ENCODE measurements around the gene STRAP.

The STRAP gene, protein sequence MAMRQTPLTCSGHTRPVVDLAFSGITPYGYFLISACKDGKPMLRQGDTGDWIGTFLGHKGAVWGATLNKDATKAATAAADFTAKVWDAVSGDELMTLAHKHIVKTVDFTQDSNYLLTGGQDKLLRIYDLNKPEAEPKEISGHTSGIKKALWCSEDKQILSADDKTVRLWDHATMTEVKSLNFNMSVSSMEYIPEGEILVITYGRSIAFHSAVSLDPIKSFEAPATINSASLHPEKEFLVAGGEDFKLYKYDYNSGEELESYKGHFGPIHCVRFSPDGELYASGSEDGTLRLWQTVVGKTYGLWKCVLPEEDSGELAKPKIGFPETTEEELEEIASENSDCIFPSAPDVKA

DNA sequence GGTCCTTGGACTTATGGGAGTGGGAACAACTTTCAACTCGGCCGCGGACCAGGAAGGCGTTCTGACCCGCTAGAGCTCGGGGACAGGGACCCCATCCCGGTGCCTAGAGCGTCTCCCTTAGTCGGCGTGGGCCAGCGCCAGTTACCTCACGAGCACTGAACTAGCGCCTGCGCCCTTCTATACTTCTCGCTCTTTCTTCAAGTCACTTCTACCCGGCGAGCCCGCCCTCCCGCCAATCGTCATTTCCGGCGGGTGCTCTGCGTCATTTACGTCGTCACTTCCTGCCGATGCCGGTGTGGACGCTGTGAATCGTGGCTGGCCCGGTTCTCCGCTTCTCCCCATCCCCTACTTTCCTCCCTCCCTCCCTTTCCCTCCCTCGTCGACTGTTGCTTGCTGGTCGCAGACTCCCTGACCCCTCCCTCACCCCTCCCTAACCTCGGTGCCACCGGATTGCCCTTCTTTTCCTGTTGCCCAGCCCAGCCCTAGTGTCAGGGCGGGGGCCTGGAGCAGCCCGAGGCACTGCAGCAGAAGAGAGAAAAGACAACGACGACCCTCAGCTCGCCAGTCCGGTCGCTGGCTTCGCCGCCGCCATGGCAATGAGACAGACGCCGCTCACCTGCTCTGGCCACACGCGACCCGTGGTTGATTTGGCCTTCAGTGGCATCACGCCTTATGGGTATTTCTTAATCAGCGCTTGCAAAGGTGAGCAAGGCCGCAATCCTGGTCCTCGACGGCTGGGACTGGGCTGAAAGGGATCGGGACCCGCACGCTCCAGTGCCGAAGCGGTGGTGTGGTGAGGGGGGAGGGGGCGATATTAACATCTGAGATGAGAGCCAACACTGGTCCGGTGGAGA, at the start of gene STRAP:
Gene STRAP, plus strand, starts transcription at position 270 of the 854 bp plus-strand sequence. Its CDS starts 321 bp downstream, at position 591.
- DNase-seq (ENCODE audit: low spot score) = peak; percentile 99

DNA sequence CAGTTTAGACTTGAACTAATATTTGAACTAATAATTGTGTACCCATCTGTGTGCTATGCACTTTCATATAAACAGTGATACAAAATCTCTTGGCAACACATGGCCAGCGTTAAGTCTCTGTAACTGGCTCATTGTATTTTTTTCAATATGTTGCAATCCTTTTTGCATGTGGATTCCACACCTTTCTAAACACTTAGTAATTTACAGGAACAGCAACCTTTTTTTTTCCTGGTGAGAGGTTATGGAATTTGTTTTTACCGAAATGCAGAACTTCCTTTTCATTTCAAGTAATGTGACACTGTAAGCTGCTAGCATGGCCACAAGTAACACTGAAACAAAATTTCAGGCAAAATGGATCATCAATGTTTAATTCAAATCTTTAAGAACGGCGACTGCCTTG, 47.6 kb upstream of the STRAP start:
- DNase-seq (ENCODE audit: low spot score) = no peak

DNA sequence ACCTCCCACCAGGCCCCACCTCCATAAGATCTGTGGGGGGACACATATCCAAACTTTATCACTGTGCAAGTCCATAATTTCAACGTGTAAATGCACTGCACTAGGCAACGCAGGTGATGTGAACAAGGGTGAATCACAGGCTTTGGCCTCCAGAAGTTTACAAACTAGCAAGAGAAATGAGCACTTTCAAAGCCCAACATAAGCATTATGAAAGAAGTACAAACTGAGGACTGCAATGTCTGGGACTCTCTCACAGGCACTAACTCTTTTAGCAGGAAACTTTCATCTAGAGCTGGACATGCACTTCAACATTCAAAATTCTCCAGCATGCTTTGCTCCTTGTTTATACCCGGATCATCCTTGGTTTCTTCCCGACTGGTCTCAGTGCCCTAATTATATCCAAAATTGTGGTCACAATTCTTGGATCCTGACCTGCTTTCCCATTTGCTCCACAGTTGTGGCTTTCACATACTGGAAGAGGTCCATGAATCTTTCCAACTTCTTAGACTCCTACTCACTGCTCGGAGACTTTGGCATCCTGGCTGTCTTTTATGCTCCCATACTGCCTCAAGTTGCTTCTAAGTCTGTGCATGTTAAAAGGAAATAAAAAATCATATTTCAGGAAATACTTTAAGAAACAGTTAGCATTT, 44.9 kb upstream of the STRAP start:
- no peak for DNase-seq (ENCODE audit: low spot score)

DNA sequence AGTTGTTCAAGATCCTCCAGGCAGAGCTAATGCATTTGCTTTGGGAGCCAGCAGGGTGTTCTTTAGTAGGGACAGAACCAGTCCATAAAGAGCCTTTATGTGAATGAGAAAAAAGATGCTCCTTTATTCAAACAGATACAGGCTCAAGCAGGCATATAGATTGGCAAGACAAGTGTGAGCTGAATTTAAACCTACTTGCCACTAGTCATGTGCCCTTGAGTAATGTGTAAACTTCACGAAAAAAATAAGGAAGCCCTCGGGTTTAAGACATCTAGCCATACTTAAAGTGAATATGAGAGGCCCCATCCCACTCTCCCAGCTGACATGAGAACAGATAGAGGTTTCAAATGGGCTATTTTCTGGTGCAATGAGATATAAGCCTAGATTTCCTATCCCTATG, 43.1 kb upstream of the STRAP start:
- no peak for DNase-seq (ENCODE audit: low spot score)

DNA sequence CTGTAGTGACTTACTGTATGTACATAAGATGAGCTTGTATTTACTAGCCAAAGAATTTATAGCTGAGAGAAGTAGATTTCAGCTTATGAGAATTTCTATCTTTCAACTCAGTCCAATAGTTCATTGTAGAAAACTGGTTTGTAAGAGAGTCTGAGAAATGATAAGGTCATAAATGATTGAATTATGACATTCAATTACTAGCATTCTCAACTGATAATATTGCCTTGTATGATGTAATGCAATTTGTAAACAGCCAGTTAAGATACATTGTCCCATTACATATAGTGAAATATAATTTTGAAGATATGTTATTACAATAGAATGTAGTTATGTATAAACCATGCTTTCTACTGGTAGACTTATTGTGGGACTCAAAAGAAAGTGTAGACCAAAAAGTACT, 42.5 kb upstream of the STRAP start:
- DNase-seq (ENCODE audit: low spot score) = no peak

DNA sequence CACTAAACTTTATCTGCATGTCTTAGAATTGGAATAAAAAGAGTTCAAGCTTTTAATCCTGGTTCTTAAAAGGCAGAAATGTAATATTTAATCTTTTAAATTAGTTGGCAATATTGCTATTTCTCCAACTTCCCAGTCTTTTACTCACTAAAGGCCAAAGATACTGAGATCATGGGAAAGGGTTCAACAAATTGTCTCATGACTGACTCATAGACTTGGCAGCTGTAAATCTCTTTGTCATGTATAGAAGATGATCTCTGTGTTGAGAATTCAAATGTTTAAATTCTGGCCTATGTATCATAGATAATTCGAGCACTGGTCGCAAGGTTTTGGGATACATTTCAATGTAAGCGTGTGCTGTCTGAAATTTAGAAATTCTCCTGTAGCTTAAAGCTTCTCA, 40.1 kb upstream of the STRAP start:
- no peak for DNase-seq (ENCODE audit: low spot score)

DNA sequence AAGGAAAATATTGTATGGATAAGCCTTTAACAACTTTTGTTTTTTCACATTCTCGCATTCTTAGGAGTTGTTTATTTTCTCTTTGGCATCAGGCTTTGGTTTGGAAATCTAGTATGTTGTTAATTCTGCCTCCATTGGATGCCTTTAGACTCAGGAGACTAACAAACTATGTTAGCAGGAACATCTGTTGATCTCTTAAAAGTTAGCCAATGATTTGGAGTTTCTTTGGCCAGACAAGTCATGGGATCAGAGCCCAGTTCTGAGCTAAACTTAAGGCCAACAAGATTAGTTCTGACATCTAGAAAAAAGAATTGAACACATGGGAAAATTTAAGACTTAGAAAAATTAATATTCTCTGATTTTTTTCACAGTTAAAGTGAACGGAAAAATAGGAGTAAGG, 35.3 kb upstream of the STRAP start:
- no peak for DNase-seq (ENCODE audit: low spot score)

DNA sequence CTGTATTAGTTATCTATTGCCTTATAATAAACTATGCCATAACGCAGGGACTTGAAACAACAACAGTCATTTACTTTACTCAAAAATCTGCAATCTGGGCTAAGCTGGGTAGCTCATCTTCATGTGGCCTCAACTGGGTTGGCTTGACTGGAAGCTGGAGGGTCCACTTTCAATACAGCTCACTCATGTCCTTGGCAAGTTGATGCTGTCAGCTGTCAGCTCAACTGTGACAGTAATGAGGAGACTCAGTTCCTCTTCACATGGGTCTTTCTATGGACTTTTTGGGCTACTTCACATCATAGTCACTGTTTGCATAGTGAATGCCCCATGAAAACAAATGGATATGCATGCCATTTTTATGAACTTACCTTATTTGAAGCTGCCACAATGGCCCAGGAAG, 33.6 kb upstream of the STRAP start:
- no peak for DNase-seq (ENCODE audit: low spot score)

DNA sequence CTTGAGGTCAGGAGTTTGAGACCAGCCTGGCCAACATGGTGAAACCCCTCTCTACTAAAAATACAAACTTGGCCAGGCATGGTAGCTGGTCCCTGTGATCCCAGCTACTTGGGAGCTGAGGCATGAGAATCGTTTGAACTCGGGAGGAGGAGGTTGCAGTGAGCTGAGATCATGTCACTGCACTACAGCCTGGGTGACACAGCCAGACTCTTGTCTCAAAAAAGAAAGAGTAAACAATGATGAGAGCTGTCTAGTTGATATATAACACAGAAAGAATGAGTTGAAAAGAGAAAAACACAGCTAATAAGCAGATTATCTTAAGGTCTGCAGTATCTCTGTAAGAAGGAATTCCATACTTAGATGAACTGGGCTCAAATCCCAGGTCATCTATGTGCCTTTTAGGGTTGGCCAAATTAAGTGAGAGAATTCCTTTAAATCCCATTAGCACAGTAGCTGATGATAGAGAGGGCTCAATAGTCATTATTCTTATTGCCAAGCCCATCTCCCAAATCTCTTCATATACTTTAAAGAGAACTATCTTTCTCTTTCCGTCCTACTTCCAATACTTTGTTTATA, 31.1 kb upstream of the STRAP start:
- DNase-seq (ENCODE audit: low spot score) = no peak

DNA sequence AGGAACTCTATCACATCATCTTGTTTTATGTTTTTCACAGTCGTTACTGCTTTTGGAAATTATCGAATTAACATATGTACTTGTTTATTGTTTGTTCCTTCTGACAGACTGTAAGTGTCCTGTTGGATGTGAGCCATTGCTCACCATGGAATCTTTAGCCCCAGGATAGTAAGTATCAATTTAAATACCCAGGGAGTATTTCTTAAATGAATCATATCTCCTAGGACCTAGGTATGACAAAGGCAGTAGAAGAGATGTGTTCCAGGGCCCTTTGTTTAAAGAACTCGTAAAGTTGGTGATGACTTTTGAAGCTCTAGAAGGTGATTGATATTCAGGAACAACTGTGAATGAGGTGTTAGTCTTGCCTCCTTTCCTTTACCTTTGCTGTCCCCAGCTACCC, 30.3 kb upstream of the STRAP start:
- no peak for DNase-seq (ENCODE audit: low spot score)

DNA sequence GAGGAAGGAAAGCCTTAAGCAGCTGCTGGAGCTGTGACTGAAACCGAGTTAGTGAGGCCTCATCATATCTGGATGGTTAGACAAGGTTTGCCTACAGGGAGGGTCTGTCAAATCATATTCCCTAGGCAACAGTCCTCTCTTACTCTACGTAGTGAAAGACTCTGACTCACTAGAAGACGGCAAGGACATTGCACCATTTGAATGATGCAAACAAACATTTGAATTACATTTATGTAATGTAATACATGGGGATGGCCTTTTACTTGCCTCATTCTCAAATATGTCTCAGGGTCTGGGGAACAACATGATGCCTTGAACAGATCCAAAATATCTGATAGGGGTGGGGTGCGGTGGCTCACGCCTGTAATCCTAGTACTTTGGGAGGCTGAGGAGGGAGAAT, 29.8 kb upstream of the STRAP start:
- DNase-seq (ENCODE audit: low spot score) = no peak

DNA sequence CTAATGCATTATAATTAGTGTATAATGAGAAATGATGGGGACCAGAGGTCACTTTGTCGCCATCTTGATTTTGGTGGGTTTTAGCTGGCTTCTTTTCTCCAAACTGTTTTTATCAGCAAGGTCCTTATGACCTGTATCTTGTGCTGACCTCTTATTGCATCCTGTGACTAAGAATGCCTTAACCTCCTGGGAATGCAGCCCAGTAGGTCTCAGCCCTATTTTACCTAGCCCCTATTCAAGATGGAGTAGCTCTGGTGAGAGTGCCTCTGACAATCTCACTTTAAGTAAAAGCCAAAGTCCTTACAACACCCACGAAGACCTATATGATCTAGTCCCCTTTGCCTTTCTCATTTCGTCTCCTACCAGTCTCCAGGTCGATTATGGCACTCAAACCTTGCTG, 28.3 kb upstream of the STRAP start:
- DNase-seq (ENCODE audit: low spot score) = no peak

DNA sequence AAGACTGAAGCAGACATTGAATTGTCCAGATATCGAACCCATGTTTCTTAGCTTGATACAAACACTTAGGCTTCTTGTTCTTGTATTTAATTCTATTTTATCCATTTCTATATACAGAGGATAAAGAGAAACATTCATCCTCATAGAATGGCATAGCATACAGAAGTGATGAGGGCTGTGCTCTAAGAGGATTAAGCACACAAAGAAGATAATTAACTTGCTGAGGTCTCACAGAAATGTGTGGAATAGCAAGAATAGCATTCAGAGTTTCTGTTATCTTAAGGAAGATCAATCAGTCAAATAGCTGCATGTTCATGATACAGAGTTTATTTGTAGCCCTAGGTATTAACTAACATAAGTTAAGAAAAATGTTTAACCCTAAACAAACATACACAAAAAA, 27.3 kb upstream of the STRAP start:
- DNase-seq (ENCODE audit: low spot score) = no peak

DNA sequence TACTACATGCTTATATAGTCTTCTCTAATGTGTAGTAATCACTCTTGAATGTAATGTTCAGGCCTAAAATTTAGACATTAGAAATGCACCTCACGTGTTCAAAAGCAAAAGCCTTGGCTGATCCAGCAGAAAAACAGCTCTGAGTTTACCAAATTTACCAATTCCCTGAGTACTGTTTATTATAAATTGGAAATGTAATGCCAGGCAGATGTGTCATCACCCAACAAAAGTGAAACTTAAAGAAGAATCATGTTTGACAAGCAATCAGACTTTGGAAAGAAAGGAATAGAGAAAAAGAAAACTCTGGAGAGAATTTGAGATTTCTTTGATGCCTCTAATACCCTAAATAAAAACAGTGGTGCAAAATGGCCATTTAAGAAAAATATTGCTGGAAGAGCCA, 26.5 kb upstream of the STRAP start:
- DNase-seq (ENCODE audit: low spot score) = no peak

DNA sequence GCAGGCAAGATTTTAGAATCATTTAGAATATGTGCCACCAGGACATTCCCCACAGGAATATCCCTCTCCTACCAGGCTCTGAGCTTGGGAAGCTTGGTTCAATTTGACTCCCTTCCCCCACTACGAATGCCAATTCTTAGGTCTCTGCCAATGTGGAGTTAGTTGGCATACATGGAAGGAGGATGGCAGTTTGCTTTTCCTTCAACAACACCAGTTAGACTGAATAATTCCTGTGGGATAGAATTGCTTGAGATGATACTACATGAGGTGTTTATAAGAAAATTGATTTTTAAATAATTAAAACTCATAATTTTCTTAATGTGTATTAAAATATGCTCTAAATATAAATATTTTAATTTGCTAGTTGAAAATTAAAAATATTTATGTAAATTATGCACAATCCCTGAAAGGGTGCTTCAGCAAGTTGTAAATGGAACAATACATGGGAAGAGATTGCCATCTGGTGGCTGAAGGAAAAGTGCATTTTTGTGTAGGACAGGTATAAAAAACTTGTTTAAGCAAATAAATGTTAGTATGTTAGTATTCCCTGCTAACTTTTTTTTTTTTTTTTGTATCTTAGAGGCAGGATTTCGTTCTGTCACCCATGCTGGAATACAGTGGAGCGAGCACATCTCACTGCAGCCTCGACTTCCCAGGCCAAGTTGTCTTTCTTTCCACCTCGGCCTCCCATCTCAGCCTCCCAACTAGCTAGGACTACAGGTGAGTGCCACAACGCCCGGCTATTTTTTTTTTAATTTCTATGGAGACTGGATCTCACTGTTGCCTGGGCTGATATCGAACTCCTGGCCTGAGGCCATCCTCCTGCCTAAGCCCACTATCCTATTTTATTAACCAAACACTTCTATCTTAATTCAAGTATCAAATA, 25.8 kb upstream of the STRAP start:
- DNase-seq (ENCODE audit: low spot score) = peak; percentile 82

DNA sequence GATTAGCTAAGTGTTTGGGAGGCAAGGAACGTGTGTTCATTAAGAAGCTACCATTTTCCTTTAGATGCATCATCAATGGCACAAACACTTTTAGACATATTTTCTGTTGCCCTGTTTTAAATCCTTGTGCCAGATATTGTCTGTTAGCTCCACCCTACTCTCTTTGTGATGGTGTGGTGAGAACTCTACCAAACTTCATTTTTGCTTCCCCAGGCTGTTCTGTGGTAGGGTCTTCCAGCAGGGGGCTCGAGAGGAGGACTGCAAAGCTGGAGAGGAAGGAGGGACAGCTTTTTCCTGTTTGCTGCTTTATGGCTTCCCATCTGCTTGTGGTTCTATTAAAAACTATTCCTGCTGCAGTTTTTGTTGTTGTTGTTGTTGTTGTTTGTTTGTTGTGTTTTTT, 23.8 kb upstream of the STRAP start:
- DNase-seq (ENCODE audit: low spot score) = peak; percentile 27

DNA sequence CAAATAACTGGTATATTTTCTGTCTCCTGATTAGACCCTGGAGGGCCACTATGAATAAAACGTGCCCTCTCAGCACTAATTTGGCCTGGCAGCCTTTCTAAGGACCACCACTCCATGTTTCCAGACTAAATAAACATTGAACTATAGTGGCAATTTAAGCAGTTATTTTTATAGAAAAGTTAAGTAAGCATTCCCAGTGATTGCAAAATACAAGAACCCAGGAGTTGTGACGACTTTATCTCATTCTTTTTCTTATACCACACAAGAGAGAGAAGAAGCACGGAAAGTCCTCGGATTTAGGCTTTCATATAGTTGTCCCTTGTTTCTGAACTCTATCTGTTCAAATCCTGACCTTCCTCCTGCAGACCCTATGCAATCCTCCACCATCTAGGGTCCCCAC, 23.1 kb upstream of the STRAP start:
- no peak for DNase-seq (ENCODE audit: low spot score)

DNA sequence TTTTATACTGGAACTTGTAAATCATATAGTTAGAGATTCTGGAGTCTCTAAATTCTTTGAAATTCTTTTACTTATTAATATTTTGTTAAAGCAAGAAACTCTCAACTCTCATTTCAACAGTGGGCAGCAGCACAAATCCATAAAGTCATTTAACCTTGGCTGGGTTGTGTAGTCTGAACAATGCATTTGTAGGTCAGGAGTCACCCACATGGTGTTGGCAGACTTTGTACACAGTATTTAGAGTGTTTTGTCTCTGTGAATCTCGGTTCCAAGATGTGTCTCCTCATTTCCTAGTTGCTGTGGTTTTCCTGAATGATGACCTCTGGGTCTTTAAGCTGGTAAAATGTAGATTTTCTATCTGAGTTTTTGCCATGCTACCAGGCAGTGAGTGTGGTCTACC, 20.8 kb upstream of the STRAP start:
- DNase-seq (ENCODE audit: low spot score) = no peak

DNA sequence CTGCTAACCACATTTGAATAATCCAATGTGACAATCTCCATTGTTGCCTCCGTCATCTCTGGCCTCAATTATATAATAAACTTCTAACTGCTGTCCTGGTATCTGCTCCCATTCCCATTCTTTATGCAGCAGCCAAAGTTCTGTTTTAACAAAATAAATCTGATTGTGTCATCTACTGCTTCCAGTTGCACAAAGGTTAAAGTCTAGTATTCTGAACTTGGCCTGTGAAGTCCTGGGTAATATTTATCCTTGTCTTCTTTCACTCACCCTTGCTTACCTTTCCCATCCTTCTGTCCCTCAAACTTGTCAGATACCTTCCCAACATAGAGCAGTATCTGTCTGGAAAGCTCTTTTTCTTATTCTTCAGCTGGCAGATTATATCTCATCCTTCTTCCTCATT, 19.3 kb upstream of the STRAP start:
- no peak for DNase-seq (ENCODE audit: low spot score)

DNA sequence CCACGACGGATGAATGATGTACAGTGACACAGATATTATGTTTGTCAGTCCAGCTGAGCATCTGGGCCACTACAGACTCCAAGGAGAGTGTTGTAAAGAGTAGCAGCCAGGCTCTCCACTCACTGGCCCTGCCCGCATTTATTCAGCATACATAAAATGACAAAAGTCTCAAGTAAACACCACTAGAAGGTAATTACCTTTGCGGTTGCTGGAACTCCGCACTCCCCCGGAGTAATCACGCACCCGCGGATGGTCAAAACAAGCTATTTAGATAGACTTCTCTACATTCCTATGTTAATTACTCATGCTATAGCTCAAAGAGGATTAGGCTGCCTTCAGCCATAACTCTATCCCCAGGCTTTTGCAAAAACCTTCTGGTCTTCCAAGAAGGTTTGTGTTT, 18.8 kb upstream of the STRAP start:
- DNase-seq (ENCODE audit: low spot score) = no peak

DNA sequence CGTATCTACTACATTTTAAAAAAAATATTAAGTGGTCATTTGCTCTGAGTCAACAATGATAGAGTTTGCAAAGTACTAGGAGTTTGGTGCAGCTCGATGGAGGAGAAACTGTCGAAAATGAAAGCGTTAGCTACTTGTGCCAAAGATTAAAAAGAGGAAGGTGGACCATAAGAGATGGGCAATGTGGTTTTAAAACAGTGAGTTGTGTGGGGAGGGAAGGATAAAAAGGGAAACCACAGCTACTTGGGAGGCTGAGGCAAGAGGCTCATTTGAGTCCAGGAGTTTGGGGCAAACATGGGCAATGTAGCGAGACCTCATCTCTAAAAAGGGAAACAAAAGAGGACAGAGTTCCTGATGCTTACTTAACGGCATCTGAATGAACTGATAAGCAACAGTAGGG, 18.2 kb upstream of the STRAP start:
- DNase-seq (ENCODE audit: low spot score) = peak; percentile 33

DNA sequence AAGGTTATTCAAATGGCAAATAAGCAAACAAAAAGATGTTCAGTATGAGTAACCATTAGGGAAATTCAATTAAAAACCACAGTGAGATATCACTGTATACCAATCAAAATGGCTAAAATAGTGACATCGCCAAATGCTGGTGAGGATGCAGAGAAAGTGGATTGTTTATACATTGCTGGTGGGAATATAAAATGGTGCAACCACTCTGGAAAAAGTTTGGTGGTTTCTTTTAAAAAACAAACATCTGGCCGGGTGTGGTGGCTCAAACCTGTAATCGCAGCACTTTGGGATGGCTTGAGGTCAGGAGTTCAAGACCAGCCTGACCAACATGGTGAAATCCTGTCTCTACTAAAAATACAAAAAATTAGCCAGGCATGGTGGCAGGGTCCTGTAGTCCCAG, 14.0 kb upstream of the STRAP start:
- no peak for DNase-seq (ENCODE audit: low spot score)
